K562 (cell line): Measurements from ENCODE around the gene MYL6B. TPM values are rescaled to one million over a fixed set of nuclear protein-coding genes. Genes with fewer than 3 reads are reported as not detected.

Experiments used
- BRD9 ChIP-seq: fragments of 450-650 bp; IDR thresholded peaks from 2 replicates; pipeline ENCODE4 v1.6.1; 2018; ENCODE audit warnings: low read depth; ENCODE audit not compliant: partially characterized antibody
- BRF1 ChIP-seq: IDR thresholded peaks from 3 replicates; pipeline ENCODE4 v1.6.1; 2011; ENCODE audit warnings: borderline replicate concordance, mild to moderate bottlenecking; ENCODE audit not compliant: insufficient read length; ENCODE audit errors: extremely low read depth
- GTF2E2 ChIP-seq: fragments of 200-800 bp; sonication (Bioruptor generic); IDR thresholded peaks from 2 replicates; pipeline ENCODE4 v1.6.1; 2016; ENCODE audit warnings: missing genetic modification characterization, missing compliant biosample characterization
- HNRNPLL ChIP-seq: fragments of 200-400 bp; formaldehyde crosslinking; IDR thresholded peaks from 2 replicates; pipeline ENCODE4 v1.6.1; 2017; ENCODE audit warnings: low read length, low read depth, mild to moderate bottlenecking; ENCODE audit not compliant: poor library complexity, severe bottlenecking
- HSF4 ChIP-seq: fragments of 250-450 bp; sonication (Bioruptor Pico); IDR thresholded peaks from 2 replicates; pipeline ENCODE4 v2.1.2; 2022; ENCODE audit warnings: mild to moderate bottlenecking, moderate library complexity, borderline replicate concordance
- NFE2L1 ChIP-seq: fragments of 450-650 bp; IDR thresholded peaks from 2 replicates; pipeline ENCODE4 v1.6.1; 2016; ENCODE audit warnings: missing genetic modification characterization, low read depth, mild to moderate bottlenecking, missing compliant biosample characterization, moderate library complexity, borderline replicate concordance
- NFRKB ChIP-seq: fragments of 450-650 bp; IDR thresholded peaks from 2 replicates; pipeline ENCODE4 v1.6.1; 2016; ENCODE audit warnings: low read depth
- RBBP5 ChIP-seq: fragments of 200-600 bp; sonication (generic); IDR thresholded peaks from 2 replicates; pipeline ENCODE4 v1.6.1; 2012; ENCODE audit warnings: borderline replicate concordance, mild to moderate bottlenecking, low read length, control low read depth, inconsistent platforms; ENCODE audit not compliant: insufficient read depth, poor library complexity, severe bottlenecking
- RFX5 ChIP-seq: IDR thresholded peaks from 2 replicates; pipeline ENCODE4 v1.6.1; 2011; ENCODE audit warnings: low read depth, mild to moderate bottlenecking, improper control_type of control experiment, low read length
- TRIM24 ChIP-seq, 2 experiments: fragments of 450-650 bp; IDR thresholded peaks; 2 replicates each; pipeline ENCODE4 v1.6.1; 2016
- XRCC3 ChIP-seq: fragments of 450-650 bp; IDR thresholded peaks from 2 replicates; pipeline ENCODE4 v1.6.1; 2017; ENCODE audit warnings: mild to moderate bottlenecking, moderate library complexity
- ZBTB7A ChIP-seq: IDR thresholded peaks from 2 replicates; pipeline ENCODE4 v1.6.1; 2011; ENCODE audit warnings: low read depth, mild to moderate bottlenecking, low read length, moderate library complexity, borderline replicate concordance; ENCODE audit not compliant: control insufficient read depth
- ZNF12 ChIP-seq: sonication (generic); formaldehyde crosslinking; IDR thresholded peaks from 2 replicates; pipeline ENCODE4 v1.4.0; 2020; ENCODE audit warnings: mild to moderate bottlenecking, missing genetic modification reagents
- ZNF143 ChIP-seq: sonication (generic); formaldehyde crosslinking; IDR thresholded peaks from 2 replicates; pipeline ENCODE4 v1.9.0; 2022; ENCODE audit warnings: mild to moderate bottlenecking, missing genetic modification reagents
- ZNF75A ChIP-seq: fragments of 450-650 bp; formaldehyde crosslinking; IDR thresholded peaks from 2 replicates; pipeline ENCODE4 v1.4.0; 2020; ENCODE audit warnings: mild to moderate bottlenecking
- polyA plus RNA-seq, 8 experiments: library from polyadenylated mRNA; depleted of rRNA in 4 of 8; stranded (reverse) in 5 of 8; unstranded in 3 of 8; fragments of >200 nt; fragmentation: Nextera tagmentation in 2 of 8; fragmentation: Illumina TruSeq in 1 of 8; extraction: Ambion mirVana in 2 of 8; extraction: Trizol in 1 of 8; gene quantifications; 2 replicates each; pipeline versions ENCODE4 v1.2.1 to v1.2.3, GENCODE V29; 2011 to 2014; ENCODE audit warnings: inconsistent platforms in 1 of 8, missing spikeins in 1 of 8
- total RNA-seq, 7 experiments: library from RNA; depleted of rRNA in 6 of 7; stranded (reverse); fragments of >200 nt in 6 of 7; fragmentation: Illumina TruSeq in 2 of 7; extraction: Trizol in 2 of 7; gene quantifications; 2 replicates each; pipeline versions ENCODE4 v1.2.1 to v1.2.3, GENCODE V29; 2011 to 2021; ENCODE audit warnings: low replicate concordance in 1 of 7
- TF ChIP-seq, protein P1 (sequence below), 2 experiments: fragments of 450-650 bp in 1 of 2; sonication (generic) in 1 of 2; formaldehyde crosslinking in 1 of 2; IDR thresholded peaks; 2 replicates each; pipeline versions ENCODE4 v1.7.1 to v1.9.0; 2016 to 2022; ENCODE audit warnings: inconsistent platforms in 1 of 2, mild to moderate bottlenecking in 1 of 2, missing genetic modification reagents in 1 of 2
- TF ChIP-seq, protein P2 (sequence below): fragments of 450-650 bp; formaldehyde crosslinking; IDR thresholded peaks from 2 replicates; pipeline ENCODE4 v1.4.0; 2022; ENCODE audit warnings: missing genetic modification characterization

Gene MYL6B
- total and polyA plus RNA-seq, 9 of the 15 experiments (the other 6 are each of a cell fraction or from before 2014, with no cell fraction given): 42.8 to 77.3 (median 68.6) TPM

DNA sequence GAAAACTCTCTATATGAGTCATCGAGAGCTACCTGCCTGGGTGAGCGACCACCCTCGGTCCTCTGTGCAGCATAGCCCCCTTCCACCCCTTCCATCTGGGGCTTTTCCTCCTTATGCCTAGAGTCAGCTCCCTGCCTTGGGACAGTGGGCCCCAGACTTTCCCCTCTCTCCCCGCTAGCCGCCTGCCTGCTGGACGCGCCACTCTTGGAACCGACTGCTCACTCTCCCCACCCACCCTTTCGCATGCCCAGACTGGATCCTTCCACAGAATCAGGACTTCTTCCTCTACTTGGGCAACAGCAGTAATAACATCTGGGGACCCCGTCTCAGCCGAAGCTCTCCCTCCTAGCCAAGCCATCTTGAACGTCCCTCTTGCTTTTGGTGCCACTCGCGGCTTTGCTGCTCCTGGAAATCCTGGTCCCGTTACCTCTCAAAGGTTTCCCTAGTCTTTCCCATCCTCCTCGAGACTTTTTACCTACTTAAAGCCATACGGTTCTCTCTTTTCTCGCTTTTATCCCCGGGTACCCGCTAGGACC, 23.6 kb upstream of the MYL6B start (continued):
- TF ChIP-seq ZNF143 (peak; percentile 35; the same call in 1 of the 2 replicates), ZBTB7A (peak; percentile 53; the same call in 1 of the 2 replicates), NFE2L1 (tag) (no peak), RBBP5 (peak; percentile 36), XRCC3 (no peak), TRIM24 (IDR thresholded peaks at IDR 0.05) (no peak), NFRKB (0 out of 2 replicates have a peak, but pooled peaks have one; percentile 1), BRF1 (no peak), RFX5 (no peak), HSF4 (no peak), BRD9 (peak; percentile 43), ZNF12 (peak; percentile 60; the same call in 1 of the 2 replicates), GTF2E2 (tag) (0 out of 2 replicates have a peak, but pooled peaks have one; percentile 30), HNRNPLL (no peak), ZNF75A (no peak)
- TF ChIP-seq, protein P1, sequence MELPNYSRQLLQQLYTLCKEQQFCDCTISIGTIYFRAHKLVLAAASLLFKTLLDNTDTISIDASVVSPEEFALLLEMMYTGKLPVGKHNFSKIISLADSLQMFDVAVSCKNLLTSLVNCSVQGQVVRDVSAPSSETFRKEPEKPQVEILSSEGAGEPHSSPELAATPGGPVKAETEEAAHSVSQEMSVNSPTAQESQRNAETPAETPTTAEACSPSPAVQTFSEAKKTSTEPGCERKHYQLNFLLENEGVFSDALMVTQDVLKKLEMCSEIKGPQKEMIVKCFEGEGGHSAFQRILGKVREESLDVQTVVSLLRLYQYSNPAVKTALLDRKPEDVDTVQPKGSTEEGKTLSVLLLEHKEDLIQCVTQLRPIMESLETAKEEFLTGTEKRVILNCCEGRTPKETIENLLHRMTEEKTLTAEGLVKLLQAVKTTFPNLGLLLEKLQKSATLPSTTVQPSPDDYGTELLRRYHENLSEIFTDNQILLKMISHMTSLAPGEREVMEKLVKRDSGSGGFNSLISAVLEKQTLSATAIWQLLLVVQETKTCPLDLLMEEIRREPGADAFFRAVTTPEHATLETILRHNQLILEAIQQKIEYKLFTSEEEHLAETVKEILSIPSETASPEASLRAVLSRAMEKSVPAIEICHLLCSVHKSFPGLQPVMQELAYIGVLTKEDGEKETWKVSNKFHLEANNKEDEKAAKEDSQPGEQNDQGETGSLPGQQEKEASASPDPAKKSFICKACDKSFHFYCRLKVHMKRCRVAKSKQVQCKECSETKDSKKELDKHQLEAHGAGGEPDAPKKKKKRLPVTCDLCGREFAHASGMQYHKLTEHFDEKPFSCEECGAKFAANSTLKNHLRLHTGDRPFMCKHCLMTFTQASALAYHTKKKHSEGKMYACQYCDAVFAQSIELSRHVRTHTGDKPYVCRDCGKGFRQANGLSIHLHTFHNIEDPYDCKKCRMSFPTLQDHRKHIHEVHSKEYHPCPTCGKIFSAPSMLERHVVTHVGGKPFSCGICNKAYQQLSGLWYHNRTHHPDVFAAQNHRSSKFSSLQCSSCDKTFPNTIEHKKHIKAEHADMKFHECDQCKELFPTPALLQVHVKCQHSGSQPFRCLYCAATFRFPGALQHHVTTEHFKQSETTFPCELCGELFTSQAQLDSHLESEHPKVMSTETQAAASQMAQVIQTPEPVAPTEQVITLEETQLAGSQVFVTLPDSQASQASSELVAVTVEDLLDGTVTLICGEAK (IDR thresholded peaks at IDR 0.05): peak; percentile 27; the same call in 1 of the 2 replicates
- TF ChIP-seq, protein P1 (CRISPR knock-in tag; IDR thresholded peaks at IDR 0.05): no peak
- TF ChIP-seq, protein P2, sequence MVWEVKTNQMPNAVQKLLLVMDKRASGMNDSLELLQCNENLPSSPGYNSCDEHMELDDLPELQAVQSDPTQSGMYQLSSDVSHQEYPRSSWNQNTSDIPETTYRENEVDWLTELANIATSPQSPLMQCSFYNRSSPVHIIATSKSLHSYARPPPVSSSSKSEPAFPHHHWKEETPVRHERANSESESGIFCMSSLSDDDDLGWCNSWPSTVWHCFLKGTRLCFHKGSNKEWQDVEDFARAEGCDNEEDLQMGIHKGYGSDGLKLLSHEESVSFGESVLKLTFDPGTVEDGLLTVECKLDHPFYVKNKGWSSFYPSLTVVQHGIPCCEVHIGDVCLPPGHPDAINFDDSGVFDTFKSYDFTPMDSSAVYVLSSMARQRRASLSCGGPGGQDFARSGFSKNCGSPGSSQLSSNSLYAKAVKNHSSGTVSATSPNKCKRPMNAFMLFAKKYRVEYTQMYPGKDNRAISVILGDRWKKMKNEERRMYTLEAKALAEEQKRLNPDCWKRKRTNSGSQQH (CRISPR knock-in tag): 0 out of 2 replicates have a peak, but pooled peaks have one; percentile 7
